Ovary (tissue), 9 donors: ENCODE measurements around the gene SYNJ1. TPM values are rescaled to one million over a fixed set of nuclear protein-coding genes. Genes with fewer than 3 reads are reported as not detected.
"Not testable (repeated sequence)": the region's sequence is repeated elsewhere in the genome, so short reads cannot be mapped to it uniquely, and the experiment has no call there.

Source experiments
- DNase-seq, 5 donors: peaks; one replicate each; pipeline ENCODE4 v3.0.0-alpha.2; 2019 to 2020
- H3K27ac ChIP-seq, 2 donors: fragments of 200-600 bp; one replicate each; pipeline versions ENCODE4 v1.5.1 to v1.8.0; 2019 to 2022
- H3K27me3 ChIP-seq: fragments of 200-600 bp; one replicate; pipeline ENCODE4 v1.8.0; 2022
- H3K36me3 ChIP-seq: fragments of 200-600 bp; sonication (generic); one replicate; pipeline ENCODE4 v1.5.1; 2019
- H3K4me1 ChIP-seq: one replicate; pipeline ENCODE4 v1.8.1; 2013; ENCODE audit warnings: mild to moderate bottlenecking, moderate library complexity; ENCODE audit not compliant: insufficient read depth
- H3K4me3 ChIP-seq: fragments of 200-600 bp; sonication (generic); one replicate; pipeline ENCODE4 v1.5.1; 2017
- H3K9me3 ChIP-seq, 2 donors: fragments of 200-600 bp in 1 of 2; sonication (generic) in 1 of 2; one replicate each; pipeline versions ENCODE4 v1.5.1 to v1.8.1; 2013 to 2019; ENCODE audit warnings: mild to moderate bottlenecking in 1 of 2, moderate library complexity in 1 of 2
- EP300 ChIP-seq: sonication (generic); formaldehyde crosslinking; IDR thresholded peaks from one replicate; pipeline ENCODE4 v1.6.1; 2017; ENCODE audit warnings: antibody characterized with exemption
- POLR2A ChIP-seq: fragments of 450-650 bp; IDR thresholded peaks from one replicate; pipeline ENCODE4 v1.6.1; 2017; ENCODE audit warnings: antibody characterized with exemption, mild to moderate bottlenecking, moderate library complexity
- WGBS, 3 donors: extraction: QIAGEN DNeasy Blood & Tissue Kit in 1 of 3; methylation state at CpG; one replicate each; pipeline versions ENCODE4 v1.1.5 to v1.1.7; 2013 to 2017; 5-methylcytosine and 5-hydroxymethylcytosine counted together
- intact Hi-C, 4 donors: fragments of 100-400 bp; cut with DNase I; formaldehyde crosslinking; loops; one replicate each; pipeline versions ENCODE4 v1.11.0 to v1.15.1; 2022 to 2023
- polyA plus RNA-seq, 2 donors: library from polyadenylated mRNA; stranded (reverse); fragments of 200-250 nt in 1 of 2; fragments of 350-450 nt in 1 of 2; fragmentation: Illumina TruSeq in 1 of 2; extraction: RNeasy Lipid Tissue Mini Kit (QIAGEN cat#74804) in 1 of 2; gene quantifications; one replicate each; pipeline ENCODE4 v1.2.3, GENCODE V29; 2013 to 2014
- total RNA-seq, 7 donors: library from RNA; depleted of rRNA in 2 of 7; stranded (reverse); fragments of >200 nt in 2 of 7; fragmentation: NEBNext Ultra II Directional in 3 of 7; extraction: Animal tissue kit (Norgen Biotek cat#: 25700) in 3 of 7; gene quantifications; one replicate each; pipeline versions ENCODE4 v1.1.0 to v1.2.4, GENCODE V29; 2016 to 2023
- TF ChIP-seq, protein P1 (sequence below), 3 donors: fragments of 450-650 bp in 2 of 3; fragments of 200-600 bp in 1 of 3; IDR thresholded peaks; one replicate each; pipeline versions ENCODE4 v1.5.1 to v1.8.0; 2016 to 2022; ENCODE audit warnings: antibody characterized with exemption in 3 of 3, mild to moderate bottlenecking in 1 of 3
- donor health status: DM: no; HTN: no; CAD: no; lungs with moderate emphysema.
- donor health status: DM: no; HTN: no; CAD: no.
- donor health status: Bipolar disorder and iron deficiency.
- donor health status: DM: yes; HTN: yes; CAD: no.
- donor health status: DM: no; HTN: no; CAD: no.
- donor health status: DM: yes; HTN: yes; CAD: no.

The SYNJ1 gene
- total and polyA plus RNA-seq, 9 donors = 4.8 to 15.6 (median 9.9) TPM

DNA sequence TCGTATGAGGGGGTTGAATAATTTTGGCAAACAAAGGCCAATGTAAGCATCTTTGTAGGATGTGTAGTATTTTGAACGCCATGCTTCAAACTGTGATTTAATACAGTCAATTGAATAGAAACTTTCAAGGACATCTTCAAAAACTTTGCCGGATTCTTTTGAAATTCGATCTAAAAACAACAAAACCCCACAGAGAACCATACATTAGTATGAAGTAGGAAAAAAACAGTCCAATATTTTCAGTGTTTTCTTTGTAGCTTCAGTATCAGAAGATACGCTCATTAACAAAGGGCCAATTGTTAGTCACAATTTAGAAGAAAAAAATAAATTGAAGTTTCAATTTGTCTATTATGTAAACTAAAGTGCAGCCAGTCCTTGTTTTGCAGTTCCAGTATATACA lies 20.7 kb upstream of the SYNJ1 start:
- intact Hi-C loops = no loop called here
- Histone ChIP-seq H3K9me3 (no peaks in the 10 kb centered on the region), H3K36me3 (no peaks in the 10 kb centered on the region), H3K4me1 (no peaks in the 10 kb centered on the region), H3K4me3 (no peak overlapping the region), H3K27ac (no peak overlapping the region), H3K27me3 (no peaks in the 10 kb centered on the region)
- no peak for DNase-seq
- no peak for TF ChIP-seq POLR2A
- TF ChIP-seq, protein P1, sequence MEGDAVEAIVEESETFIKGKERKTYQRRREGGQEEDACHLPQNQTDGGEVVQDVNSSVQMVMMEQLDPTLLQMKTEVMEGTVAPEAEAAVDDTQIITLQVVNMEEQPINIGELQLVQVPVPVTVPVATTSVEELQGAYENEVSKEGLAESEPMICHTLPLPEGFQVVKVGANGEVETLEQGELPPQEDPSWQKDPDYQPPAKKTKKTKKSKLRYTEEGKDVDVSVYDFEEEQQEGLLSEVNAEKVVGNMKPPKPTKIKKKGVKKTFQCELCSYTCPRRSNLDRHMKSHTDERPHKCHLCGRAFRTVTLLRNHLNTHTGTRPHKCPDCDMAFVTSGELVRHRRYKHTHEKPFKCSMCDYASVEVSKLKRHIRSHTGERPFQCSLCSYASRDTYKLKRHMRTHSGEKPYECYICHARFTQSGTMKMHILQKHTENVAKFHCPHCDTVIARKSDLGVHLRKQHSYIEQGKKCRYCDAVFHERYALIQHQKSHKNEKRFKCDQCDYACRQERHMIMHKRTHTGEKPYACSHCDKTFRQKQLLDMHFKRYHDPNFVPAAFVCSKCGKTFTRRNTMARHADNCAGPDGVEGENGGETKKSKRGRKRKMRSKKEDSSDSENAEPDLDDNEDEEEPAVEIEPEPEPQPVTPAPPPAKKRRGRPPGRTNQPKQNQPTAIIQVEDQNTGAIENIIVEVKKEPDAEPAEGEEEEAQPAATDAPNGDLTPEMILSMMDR (IDR thresholded peaks at IDR 0.05) = no peak
- no peak for TF ChIP-seq EP300
- 28 to 44% (median 35%) methylated on average over 5 of the region's 5 CpGs for WGBS, 3 donors

DNA sequence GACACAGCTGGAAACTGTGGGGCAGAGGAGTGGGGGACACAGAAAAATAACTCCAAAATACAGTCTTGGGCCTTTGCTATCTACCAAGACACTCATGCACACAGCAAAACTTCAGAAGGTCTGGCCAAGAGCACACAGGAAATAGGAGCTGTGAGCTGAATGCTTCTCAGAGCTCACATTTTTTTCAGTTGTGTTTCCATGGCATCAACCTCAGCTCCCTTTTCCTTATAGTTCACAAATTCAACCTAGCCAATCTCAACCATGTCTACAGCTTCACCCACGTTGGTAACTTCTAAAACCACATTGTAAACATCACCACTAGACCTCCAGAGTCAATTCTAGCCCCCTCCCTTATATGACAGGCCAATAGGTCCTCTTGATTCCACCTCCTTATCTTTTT lies 19.6 kb upstream of the SYNJ1 start:
- Histone ChIP-seq H3K36me3 (no peaks in the 10 kb centered on the region), H3K27ac (no peak overlapping the region), H3K4me3 (no peak overlapping the region), H3K27me3 (no peaks in the 10 kb centered on the region), H3K9me3 (no peaks in the 10 kb centered on the region), H3K4me1 (no peaks in the 10 kb centered on the region)
- no peak for DNase-seq
- TF ChIP-seq, protein P1 (IDR thresholded peaks at IDR 0.05) = no peak
- TF ChIP-seq EP300 = no peak
- no peak for TF ChIP-seq POLR2A
- WGBS, 3 donors = 56 to 74% (median 67%) methylated on average over 1 of the region's 1 CpG
- intact Hi-C loops = no loop called here

DNA sequence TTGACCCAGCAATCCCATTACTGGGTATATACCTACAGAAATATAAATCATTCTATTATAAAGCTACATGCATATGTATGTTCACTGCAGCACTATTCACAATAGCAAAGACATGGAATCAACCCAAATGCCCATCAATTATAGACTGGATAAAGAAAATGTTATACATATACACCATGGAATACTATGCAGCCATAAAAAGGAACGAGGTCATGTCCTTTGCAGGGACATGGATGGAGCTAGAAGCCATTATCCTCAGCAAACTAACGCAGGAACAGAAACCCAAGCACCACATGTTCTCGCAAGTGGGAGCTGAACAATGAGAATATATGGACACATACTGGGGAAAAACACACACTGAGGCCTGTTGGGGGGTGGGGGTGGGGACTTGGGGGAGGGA lies 18.9 kb upstream of the SYNJ1 start:
- H3K9me3 ChIP-seq, H3K4me1 ChIP-seq, H3K27me3 ChIP-seq, H3K4me3 ChIP-seq, DNase-seq, H3K27ac ChIP-seq, intact Hi-C loops, H3K36me3 ChIP-seq: not testable (repeated sequence)
- 94 to 99% (median 97%) methylated on average over 3 of the region's 3 CpGs for WGBS, 3 donors

DNA sequence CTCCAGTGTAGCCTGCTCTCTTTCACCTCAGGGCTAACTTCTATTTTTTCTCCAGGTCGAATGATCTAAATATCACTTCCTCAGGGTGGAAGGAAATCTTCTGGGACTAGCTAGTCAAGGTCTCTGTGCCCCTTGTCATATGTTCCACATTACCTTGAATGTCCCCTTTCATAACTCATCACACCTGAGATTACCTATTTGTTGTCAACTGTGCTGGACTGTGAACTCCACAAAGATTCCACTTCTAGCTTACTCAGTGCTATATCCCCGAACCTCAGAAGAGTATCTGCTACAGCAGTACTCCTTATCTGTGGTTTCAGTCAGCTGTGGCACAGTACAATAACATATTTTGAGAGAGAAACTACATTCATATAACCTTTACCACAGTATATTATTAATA lies 14.6 kb upstream of the SYNJ1 start:
- 82 to 90% (median 86%) methylated on average over 2 of the region's 2 CpGs for WGBS, 3 donors
- no peaks in the 10 kb centered on the region for H3K36me3 ChIP-seq

DNA sequence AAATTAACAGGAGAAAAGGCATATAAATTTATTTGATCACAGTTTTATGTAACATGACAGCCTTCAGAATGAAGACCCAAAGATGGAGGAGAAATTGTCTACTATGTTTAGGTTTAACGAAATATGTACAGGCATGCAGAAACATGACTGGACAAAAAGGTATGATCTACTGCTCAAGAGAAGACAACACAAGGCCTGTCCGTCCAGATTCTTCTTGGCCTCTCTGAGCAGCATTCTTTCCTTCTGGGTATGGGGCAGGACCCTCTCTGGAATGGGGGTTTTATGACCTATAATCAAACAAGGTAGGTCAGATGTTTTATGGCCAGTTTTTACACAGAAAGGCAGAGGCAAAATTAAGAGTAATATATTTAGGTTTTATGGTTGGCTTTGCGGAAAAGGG lies 13.5 kb upstream of the SYNJ1 start:
- no peaks in the 10 kb centered on the region for H3K36me3 ChIP-seq
- 84 to 89% (median 89%) methylated on average over 3 of the region's 3 CpGs for WGBS, 3 donors
- H3K27ac ChIP-seq = no peak overlapping the region
- H3K4me3 ChIP-seq = no peak overlapping the region
- intact Hi-C loops = no loop called here
- no peaks in the 10 kb centered on the region for H3K9me3 ChIP-seq
- TF ChIP-seq EP300 (no peak), POLR2A (no peak)
- TF ChIP-seq, protein P1 (IDR thresholded peaks at IDR 0.05) = no peak
- H3K4me1 ChIP-seq = no peaks in the 10 kb centered on the region
- no peak for DNase-seq
- H3K27me3 ChIP-seq = no peaks in the 10 kb centered on the region

More for the DNA sequence above, 14.6 kb upstream of the SYNJ1 start:
- no peak for DNase-seq
- Histone ChIP-seq H3K9me3 (no peaks in the 10 kb centered on the region), H3K27me3 (no peaks in the 10 kb centered on the region), H3K4me1 (no peaks in the 10 kb centered on the region), H3K27ac (no peak overlapping the region), H3K4me3 (no peak overlapping the region)
- intact Hi-C loops = no loop called here
- TF ChIP-seq POLR2A (no peak), EP300 (no peak)
- TF ChIP-seq, protein P1 (IDR thresholded peaks at IDR 0.05) = no peak
